Stimulated activated CD4-positive, alpha-beta T cell treated with anti-CD3 and anti-CD28 coated beads, Interleukin-4, amount 100 ng/mL, for 48 hours (primary cell): Measurements from ENCODE around the gene XIRP1.
A peak's percentile ranks its signal among the peaks of the same experiment; 100 is the strongest.

Experiments used
- DNase-seq, 2 donors: peaks; one replicate each; pipeline ENCODE4 v3.0.0-alpha.2; 2020; ENCODE audit warnings: low read depth in 2 of 2

Gene XIRP1

DNA sequence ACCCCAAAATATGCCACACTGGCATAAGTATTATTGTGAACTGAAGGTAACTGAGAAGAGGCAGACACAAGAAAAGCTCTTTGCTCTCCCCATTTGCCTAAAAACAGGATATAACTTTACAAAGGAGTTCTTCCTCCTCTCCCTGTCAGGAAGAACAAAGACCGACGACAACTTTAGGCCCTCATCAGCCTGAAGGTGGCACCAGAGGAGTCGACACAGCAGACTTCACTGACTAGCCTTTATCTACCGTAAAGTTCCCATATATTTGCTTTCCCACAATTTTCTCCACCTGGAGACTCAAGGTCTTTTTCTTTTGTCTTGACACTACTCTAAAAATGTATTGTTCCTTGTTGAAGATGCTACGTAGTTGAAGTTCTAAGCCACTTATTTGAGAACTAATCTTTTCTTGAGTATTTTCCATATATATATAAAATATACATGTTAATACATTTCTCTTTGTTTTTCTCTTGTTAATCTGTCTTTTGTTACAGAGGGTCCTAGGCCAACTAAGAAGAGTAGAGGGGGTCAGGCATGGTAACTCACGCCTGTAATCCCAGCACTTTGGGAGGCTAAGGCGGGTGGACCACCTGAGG is 16.2 kb upstream of the XIRP1 start:
- DNase-seq, result peak in 1 of 2 donors; percentile 19

GRCh38 chr3:39207361-39208186 is 15.2 kb upstream of the XIRP1 start:
- DNase-seq, result no peak

- DNase-seq, result no peak
Observed at GRCh38 chr3:39205919-39206516, 13.6 kb upstream of the XIRP1 start.

GRCh38 chr3:39205131-39205530 is 12.7 kb upstream of the XIRP1 start:
- DNase-seq, result no peak

- DNase-seq, result no peak
Observed at GRCh38 chr3:39203860-39204259, 11.5 kb upstream of the XIRP1 start.

- no peak for DNase-seq
Observed at GRCh38 chr3:39203402-39203801, 11.0 kb upstream of the XIRP1 start.

- no peak for DNase-seq
Observed at GRCh38 chr3:39202094-39202493, 9.7 kb upstream of the XIRP1 start.

DNA sequence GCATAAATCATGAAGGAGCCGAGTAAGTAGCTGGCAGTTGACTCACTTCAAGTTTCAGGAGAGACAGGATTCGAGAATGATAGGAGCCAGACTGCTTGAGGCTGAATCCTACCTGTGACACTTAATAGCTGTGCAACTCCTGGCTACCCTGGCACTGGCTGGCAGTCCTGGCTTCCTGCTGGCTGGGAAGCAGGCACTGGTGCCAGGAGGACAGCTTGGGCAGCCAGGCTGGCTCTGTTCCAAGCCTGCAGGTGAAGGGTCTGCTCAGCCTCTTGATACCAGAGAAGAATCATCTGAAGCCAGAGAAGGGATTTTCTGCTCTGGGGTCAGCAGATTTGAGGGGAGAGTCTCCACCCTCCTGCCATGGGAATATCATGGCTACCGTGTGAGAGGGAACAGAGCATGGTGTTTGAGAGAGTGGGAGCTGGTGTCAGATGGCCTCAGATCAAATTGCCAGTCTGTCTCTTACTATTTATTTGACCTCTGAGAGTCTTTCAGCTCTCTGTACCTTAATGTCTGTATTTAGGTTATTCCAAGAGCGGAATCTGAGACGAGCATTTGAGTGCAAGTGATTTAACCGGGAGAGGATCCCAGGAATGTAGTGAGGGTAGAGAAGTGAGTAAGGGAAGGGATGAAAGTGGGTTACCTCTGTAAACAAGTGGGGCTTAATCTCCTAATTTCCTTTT is 4.4 kb upstream of the XIRP1 start:
- no peak for DNase-seq

- no peak for DNase-seq
Observed at GRCh38 chr3:39196034-39196433, 3.6 kb upstream of the XIRP1 start.

DNA sequence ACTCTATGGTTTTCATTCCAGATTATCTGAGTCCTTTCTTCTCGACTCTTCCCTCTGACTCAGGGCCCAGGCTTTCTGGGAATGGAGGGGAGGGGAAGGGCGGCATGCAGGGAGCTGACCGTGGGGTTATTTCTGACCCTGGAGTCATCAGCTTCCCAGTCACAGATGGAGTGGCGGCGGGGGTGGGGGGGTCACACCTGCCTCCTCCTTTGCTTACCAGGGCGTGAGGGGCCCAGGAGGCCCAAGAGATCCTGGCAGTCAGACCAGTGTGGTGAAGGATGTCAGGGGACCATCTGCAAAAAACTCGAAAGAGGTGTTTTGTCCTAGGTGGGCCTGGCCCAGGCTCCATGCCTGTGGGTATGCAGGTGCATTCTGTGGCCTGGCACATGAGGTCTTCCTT is 996 bp upstream of the XIRP1 start:
- DNase-seq, result no peak

- DNase-seq, result no peak
Observed at GRCh38 chr3:39191773-39192172, 622 bp downstream of the XIRP1 start.

- DNase-seq, result no peak
Observed at GRCh38 chr3:39191111-39191510, 1.3 kb downstream of the XIRP1 start.

DNA sequence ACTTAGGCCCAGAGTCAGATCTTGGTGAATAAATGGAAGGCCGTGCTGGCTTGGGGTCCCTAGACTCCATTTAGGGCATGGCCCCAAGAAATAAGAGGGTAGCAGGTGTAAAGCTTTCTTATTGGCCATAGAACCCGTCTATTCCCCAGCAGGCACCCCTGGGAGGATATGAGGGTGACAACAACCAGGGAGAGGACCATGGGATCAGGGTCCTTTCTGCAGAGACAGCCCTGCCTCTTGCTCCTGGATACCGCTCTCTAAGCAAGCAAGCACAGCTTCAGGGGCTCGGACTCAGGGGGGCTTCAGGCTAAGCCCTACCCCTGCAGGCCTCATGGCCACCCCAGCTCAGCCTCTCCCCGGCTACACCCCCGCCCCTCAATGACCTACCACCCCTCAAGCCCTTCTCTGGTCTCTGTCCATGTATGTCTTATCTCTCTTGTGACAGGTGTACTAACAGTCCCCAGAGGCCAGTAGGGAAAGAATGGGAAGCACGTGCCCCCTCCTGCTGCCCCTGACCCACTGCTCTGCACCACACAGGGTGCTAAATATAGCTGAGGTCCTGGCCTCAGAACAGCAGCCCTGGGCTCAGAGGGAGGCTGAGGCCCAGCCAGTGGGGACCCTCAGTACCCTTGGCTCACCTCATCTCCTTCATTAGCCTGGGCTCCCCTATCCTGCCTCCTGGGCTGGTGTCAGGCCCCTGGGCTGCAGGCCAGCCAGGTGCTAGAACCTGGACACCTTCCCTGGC is 1.9 kb downstream of the XIRP1 start:
- DNase-seq, result no peak

DNA sequence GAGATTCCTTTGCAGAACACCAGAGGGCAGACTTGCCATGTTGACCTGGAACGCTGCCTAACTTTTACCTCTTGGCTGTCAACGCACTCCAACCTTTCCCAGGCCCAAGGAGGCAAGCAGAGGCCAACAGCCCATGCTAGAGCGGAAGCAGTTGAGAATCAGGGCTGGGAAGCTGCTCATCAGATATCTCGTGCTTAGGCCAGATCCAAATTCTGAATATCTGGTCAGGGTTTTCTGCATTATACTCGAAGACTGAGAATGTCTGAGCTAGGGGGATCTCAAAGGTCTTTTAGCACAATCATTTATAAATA is 2.5 kb downstream of the XIRP1 start:
- peak; percentile 32 to 44 for DNase-seq

- DNase-seq, result no peak
Observed at GRCh38 chr3:39189150-39189958, 3.0 kb downstream of the XIRP1 start.

- DNase-seq, result no peak
Observed at GRCh38 chr3:39188271-39189149, 3.9 kb downstream of the XIRP1 start.

- no peak for DNase-seq
Observed at GRCh38 chr3:39187372-39188155, 4.8 kb downstream of the XIRP1 start.

DNA sequence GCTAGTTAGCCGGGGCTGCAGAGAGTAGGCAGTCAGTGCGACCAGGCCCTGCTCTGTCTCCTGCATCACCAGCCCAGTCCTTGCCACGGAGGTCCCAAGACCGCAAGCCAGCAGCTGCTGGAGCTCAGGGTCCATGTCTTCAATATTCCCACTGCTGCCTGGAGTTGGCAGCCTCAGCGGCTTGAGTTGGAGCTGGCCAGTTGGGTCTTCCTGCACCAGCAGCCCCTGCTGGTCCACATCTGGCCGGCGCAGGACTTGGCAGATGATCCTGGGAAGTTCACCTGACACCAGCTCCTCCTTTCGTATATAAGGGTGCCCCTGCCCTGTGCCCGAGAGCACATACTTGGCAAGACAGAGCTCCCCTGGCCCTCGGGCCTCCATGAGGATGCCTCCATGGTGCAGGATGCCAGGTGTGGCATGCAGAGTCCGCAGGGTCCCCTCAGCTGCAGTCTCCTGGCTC is 5.7 kb downstream of the XIRP1 start:
- no peak for DNase-seq
